DMS79 (cell line): ENCODE data around the gene CRYGD.
A peak's percentile ranks its signal among the peaks of the same experiment; 100 is the strongest.
"Not testable (repeated sequence)": the region's sequence is repeated elsewhere in the genome, so short reads cannot be mapped to it uniquely, and the experiment has no call there.

Source experiments
- DNase-seq: peaks from one replicate; lab custom pipeline; 2025; lab: John Stamatoyannopoulos, UW

Gene CRYGD

GRCh38 chr2:208124013-208124715 lies at the start of gene CRYGD:
CRYGD (minus strand) TSS chr2:208124524; CDS start chr2:208124473, 51 bp downstream.
- not testable (repeated sequence) for DNase-seq

DNA sequence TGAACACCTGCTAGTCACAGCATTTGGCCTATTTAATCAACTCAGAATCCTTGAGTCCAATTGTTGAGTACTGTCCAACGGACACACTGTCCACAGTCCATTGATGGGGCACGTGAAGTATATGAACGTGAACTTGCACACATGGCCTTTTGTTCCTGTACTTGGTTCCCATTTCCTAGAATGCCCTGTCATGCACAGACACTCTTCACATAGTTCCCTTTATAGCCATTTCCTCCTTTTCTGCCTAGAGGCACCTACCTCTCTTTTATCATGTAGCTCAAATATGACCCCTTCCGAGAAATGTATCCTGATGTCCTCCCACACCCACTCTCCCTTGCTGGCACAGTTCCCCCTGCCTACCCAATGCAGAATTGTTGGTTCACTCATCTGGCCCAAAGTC lies 47.8 kb upstream of the CRYGD start:
- no peak for DNase-seq

DNA sequence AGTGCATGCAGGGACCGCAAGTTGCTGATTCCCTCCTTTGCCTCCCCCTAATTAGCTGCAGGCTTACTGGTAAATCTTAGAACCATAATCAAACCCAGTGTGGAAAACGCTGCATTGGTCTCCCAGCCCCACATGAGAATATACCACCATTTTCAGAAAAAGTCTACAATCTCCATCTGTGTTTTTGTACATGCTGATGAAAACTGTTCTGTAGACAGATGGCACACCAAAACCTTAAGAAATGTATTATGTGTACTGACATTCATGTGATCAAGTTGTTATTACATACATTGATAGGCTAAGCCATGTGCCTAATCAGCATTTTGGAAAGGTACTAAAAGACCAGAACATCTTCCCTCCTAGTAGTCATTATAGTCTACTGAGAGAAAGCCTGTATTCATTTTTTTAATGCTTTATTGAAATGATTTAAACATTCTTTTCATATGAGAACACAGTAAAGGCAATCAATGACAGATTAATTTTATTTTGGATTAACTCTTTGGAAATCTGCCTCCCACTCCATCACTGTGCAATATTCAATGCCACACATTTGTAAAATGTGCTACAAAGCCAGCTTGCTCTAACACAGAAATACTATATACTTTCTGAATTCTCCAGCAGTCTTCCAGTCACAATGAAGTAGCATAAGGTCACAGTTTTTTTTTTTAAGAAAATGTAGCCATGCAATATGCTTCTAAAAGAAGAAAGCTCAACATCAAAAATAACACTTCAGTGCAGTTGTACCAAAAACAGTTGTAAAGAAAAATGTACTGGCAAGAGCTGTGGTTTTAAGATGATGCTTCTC lies 40.8 kb upstream of the CRYGD start:
- no peak for DNase-seq

GRCh38 chr2:208163489-208163888 lies 39.2 kb upstream of the CRYGD start, which contains the start of gene CRYGA:
CRYGA (minus strand) TSS chr2:208163589; CDS start chr2:208163556, 33 bp downstream.
- DNase-seq: no peak

DNA sequence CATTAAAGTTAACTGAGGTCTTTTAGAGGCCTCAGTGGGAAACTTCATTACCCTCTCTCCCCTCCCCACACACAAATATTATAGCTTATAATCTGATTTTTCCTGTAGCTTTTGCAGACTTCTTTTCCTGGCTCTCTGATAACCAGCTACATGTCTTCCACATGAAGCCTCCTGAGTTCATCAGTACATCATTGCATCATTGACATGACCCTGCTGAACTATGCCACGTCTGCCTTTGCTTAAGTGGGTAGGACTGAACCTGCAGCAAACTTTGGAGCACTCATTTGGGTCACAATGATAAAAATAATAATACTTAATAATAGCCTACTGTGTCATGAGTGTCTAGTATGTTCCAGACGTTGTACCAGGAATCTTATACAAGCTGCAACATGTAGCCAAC lies 32.1 kb upstream of the CRYGD start:
- DNase-seq: no peak

DNA sequence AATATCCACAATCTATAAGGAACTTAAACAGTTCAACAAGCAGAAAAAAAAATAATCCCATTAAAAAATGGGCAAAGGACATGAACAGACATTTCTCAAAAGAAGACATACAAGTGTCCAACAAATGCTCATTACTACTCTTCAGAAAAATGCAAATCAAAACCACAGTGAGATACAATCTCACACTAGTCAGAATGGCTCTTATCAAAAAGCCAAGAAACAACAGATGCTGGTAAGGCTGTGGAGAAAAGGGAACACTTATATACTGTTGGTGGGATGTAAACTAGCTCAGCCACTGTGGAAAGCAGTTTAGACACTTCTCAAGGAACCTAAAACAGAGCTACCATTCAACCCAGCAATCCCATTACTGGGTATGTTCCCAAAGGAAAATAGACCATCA lies 28.8 kb upstream of the CRYGD start:
- DNase-seq: no peak

DNA sequence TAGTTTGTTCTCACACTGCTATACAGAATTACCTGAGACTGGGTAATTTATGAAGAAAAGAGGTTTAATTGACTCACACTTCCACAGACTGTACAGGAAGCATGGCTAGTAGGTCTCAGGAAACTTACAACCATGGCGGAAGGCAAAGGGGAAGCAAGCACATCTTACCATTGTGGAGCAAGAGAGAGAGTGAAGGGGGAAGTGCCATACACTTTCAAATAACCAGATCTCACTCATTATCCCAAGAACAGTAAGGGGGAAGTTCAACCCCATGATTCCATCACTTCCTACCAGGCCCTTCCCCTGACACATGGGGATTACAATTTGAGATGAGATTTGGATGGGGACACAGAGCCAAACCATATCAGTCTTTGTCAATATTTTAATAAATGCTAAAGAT lies 26.6 kb upstream of the CRYGD start:
- DNase-seq: no peak

- no peak for DNase-seq
These were observed 25.8 kb upstream of the CRYGD start for GRCh38 chr2:208150094-208150493.

GRCh38 chr2:208148803-208149202 lies 24.5 kb upstream of the CRYGD start:
- DNase-seq: no peak

DNA sequence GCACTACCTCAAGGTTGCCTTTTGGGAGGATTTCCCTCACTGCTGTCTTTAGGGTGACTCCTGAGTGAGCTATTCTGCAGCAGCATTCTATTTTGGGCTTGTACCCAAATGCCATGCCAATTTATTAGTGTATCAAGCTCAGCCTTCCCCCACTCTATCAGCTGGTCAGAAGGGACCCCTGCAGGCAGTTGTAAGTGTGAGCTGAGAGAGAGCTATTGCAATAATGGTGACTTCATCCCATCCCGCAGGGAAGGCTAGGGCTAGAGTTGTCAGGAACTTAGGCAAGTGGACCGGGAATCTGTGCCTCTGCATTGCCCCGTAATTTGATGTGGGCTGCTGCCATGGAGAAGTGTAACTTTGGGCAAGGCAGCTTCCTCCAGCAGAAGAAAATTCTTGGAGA lies 23.4 kb upstream of the CRYGD start:
- no peak for DNase-seq

DNA sequence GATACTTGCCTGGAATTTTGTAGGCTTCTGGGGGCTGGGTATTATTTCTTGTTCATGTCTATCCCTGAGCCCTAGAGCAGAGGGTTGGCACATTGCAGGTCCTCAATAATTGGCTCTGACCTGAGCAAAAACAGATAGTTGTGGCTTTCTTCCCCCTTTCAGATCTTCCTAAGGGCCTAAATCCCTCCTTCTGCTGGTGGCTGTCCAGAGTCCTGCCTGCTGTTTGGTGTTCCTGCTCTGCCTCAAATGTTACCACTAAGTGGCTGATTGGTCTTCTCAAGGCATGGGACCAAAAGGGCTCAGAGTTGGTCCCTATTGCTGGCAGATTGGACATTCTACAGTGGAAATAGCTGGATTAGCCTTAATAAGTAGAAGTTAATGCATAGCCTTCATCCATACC lies 22.7 kb upstream of the CRYGD start:
- DNase-seq: no peak

- no peak for DNase-seq
These were observed 21.7 kb upstream of the CRYGD start, which contains the start of gene CRYGB for GRCh38 chr2:208146006-208146405. CRYGB (minus strand) TSS chr2:208146158; CDS start chr2:208146120, 38 bp downstream.

GRCh38 chr2:208142925-208143799 lies 18.8 kb upstream of the CRYGD start:
- peak; percentile 6 for DNase-seq

DNA sequence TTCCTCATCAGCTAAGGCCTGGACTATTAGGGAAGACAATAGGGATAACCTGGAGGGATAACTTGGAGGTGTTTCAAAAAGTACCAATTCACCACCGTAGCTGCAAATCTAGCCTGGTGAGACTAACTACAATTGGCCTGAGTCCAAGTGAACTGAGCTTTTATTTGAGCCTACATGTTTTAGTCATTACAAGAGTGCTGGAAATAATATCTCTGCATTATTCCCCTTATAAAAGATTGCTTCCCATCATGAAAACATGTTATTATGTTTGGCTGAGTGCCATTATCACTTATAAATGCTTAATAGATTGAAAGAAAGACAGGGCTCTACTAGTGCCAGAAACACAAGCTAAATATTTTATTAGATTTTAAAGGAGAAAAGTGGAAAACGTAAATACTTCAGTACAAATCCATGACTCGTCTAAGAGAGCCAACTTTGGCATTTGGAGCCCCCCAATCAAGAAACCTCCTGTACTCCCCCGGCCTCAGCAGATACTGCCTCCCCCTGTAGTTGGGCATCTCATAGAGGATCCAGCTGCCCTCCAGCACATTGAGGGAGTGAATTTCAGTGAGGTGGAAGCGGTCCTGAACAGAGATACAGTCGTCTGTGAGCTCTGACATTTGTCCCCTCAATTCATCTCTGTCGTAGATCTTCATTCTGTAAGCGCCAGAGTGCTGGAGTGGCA lies 18.1 kb upstream of the CRYGD start:
- DNase-seq: peak; percentile 42

GRCh38 chr2:208139447-208139846 lies 15.1 kb upstream of the CRYGD start:
- DNase-seq: no peak

GRCh38 chr2:208138334-208138733 lies 14.0 kb upstream of the CRYGD start:
- not testable (repeated sequence) for DNase-seq

DNA sequence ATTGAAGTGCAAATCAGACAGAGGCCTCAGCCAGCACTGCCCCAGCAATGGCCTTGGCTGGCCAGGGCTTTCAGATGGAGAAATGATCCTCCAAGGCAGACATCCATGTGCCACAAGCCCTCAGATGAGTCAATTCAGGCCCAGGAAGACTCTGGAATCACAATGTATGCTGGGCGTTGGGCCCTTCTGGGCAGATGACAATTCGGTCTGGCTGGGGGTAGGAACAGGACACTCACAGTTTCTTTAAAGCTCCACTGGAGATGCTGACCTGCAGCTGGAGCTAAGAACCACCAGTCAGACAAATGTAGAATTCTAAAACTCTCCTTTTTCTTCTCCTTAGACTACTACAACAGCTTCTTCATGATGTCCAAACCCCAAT lies 12.4 kb upstream of the CRYGD start:
- no peak for DNase-seq

DNA sequence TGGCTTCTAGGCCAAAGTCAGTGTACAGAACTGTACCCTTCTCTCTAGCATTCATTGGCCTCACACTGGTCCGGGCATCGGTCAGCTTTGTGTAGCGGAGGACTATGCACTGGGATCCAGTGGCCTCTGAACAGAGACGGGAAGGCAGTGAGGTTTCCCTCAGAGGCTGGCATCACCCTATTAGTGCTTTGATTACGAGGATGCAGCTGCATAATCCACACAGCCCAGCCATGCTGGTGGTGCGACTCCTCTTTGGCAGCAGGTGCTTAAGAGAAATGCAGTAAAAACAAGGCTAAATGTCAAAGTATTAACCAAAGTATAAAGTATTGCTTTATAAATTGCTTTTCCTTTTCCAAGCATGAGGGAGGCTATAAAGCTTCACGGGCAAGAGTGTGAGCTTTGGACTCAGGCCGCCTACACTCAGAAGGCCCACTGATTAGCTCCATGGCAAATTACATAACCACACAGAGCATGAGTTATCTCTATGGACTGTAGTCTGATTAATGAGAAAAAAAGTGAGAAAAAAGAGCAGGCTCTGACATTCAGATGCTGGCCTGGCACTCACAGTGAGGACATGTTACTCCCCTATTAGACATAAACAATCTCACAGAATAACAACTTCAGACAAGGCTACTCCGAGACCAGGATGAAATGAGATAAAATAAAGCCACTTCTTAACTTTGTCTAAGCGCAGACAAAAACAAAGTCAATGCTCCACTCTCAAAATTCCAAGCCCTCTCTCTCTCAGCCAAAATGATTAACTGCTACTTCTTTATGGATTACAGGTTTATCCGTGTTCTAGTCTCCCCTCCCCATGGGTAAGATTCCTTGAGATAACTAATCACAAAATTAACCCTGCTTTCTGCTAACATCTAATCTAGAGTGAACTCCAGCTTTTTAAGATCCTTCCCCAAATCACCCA lies 11.7 kb upstream of the CRYGD start:
- DNase-seq: no peak

GRCh38 chr2:208134928-208135586 lies 10.7 kb upstream of the CRYGD start:
- DNase-seq: no peak

- DNase-seq: no peak
These were observed 6.4 kb upstream of the CRYGD start for GRCh38 chr2:208130712-208131110.
